ENCODE results near the gene OSBPL10.

The OSBPL10 gene

DNA sequence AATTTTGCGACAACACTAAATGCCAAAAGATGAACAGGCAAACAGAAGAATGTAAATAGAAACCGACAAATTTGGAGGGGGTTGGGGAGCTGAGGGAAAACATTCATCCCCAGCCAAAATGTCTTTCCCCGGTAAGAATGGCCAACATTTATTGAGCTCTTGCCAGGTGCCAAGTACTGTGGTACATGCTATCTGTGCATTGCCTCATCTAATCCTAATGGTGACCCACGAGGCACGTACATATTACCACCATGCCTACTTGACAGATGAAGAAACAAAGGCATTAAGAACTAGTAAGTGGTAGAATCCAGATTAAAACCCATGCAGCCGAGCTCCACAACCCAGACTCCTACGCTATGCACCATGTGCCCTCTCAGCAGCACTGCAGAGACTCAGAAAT, 242.7 kb downstream of the OSBPL10 start:
- DNase-seq (ENCODE audit: low spot score), result no peak

DNA sequence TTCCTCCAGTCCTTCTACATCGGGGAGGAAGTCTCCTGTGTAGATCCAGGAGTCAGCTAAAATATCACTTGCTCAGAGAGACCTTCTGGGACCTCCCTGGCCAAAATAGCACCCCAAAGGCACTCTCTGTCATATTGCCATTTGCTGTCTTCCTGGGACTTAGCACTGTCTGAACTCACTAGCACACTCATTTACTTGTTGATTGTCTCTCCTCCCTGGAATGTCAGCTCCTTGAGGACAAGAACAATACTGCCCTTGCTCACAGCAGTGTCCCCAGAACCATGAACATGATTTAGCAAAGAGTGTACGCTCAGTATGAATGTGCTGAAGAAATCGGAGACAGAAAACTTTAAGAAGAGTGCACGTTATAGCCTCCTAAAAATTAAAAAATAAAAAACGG, 245.4 kb downstream of the OSBPL10 start:
- DNase-seq (ENCODE audit: low spot score), result no peak

DNA sequence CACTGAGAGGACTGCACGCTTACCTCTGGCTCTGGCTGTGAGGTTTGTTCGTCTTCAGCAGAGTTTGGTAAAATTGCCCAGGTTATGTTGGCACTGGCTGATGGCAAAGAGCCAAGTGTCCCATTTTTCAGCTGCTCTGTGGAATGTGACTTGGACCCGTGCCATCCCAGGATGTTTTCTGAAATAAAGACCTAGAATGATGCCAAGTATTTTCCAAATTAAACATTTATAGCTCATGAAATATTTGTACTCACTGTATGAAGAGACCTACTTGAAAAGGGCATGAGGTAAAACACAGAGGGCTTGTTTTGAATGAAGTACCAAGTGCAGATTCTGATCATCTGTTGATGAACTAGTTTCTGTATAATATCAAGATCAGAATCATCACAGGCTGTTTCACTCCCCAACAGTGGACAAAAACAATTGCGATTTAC, 247.8 kb downstream of the OSBPL10 start:
- DNase-seq (ENCODE audit: low spot score), result no peak

DNA sequence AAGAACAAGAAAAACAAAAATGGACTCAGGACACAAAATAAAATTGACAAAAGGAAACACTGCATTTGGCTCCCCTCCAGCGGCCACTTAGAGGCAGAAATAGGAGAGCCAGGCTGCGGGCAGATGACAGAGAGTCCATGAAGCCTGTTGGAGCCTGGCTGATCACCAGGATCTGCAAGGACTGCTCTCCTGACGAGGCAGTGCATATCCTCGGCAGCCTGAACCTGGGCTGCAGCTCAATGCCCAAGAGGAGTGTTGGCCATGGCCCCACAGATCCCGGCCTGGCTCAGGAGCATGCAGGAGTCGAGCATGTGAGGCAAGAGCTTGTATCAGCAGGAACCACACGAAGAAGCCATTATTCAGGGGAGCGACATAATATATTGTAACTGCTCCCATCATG, 248.5 kb downstream of the OSBPL10 start:
- no peak for DNase-seq (ENCODE audit: low spot score)

DNA sequence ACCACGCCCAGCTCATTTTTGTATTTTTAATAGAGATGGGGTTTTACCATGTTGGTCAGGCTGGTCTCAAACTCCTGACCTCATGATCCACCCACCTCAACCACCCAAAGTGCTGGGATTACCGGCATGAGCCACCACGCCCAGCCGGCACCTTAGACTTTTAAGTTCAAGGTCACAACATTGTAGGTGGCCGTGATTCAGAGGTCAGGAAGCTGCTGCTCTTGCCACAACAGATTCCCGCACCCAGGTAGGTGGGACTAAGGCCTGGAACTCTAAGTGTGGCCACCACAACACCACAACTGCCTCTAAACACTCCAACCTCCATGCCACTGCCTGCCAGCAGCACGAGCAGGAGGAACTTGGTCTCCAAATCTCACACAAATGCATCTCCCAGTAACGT, 251.5 kb downstream of the OSBPL10 start:
- DNase-seq (ENCODE audit: low spot score), result no peak

DNA sequence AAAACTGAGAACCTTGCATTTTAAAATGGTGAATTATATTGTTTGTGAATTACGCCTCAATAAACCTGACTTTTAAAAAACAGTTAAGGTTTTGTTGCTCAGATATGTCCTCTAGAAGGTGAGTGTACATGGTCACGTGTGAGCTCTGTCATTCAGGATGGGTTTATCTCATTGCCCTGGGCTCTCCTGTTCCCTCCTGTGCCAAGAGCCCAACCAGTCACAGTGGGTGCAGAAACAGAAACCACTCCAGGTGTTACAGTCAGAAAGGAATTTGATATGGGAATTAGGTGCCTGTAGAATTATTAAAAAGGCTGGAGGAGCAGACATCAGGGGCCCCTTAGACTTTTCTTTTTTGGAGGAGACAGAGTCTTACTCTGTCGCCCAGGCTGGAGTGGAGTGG, 252.0 kb downstream of the OSBPL10 start:
- DNase-seq (ENCODE audit: low spot score), result no peak

DNA sequence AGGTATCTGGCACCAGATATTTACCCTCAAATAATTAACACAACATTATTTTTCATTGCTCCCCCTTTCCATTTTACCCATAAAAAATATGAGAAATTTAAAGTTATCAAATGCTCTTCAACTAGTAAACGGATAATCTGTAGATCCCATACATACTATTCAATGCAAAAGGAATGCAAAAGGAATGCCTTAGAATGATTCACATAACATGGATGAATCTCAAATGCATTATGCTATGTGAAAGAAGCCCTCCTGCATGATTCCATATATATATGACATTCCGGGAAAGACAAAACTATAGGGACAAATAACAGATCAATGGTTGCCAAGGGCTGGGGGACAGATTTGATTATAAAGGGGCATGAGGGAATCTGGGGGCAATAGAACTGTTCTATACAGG, 252.7 kb downstream of the OSBPL10 start:
- no peak for DNase-seq (ENCODE audit: low spot score)

DNA sequence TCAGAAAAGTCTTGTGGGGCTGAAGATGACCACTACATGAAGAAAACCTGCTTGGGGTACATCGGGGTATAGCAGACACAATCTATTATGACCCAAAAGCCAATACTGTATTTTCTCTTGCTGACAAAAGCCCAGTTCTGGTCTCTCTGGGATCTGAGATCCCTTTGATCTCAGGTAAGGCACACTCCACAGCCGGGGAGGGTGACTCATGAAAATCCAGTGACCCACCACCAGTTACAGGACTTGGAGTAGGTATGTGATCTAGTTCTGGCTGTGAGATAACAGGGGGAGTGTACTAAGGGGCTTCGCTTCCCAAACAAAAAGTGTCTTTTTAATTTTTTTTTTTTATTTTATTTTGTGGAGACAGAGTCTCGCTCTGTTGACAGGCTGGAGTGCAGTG, 255.1 kb downstream of the OSBPL10 start:
- no peak for DNase-seq (ENCODE audit: low spot score)

DNA sequence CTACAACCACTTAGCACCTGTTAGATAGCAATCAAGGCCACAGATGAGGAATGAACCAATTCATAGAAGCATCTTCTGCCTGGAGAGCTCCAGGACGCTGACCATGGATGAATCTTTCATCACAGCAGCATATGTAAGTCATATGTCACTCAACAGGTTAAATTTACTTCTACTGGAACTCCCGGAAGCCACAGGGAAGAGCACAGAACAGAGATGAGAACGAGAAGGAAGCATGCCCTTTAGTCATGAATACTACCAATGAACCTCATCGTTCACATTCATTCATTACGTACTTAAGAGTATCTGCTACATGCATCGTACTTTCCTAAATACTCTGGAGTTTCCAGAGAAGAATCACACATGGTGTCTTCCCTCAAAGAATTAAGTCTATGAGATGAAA, 255.5 kb downstream of the OSBPL10 start:
- no peak for DNase-seq (ENCODE audit: low spot score)

DNA sequence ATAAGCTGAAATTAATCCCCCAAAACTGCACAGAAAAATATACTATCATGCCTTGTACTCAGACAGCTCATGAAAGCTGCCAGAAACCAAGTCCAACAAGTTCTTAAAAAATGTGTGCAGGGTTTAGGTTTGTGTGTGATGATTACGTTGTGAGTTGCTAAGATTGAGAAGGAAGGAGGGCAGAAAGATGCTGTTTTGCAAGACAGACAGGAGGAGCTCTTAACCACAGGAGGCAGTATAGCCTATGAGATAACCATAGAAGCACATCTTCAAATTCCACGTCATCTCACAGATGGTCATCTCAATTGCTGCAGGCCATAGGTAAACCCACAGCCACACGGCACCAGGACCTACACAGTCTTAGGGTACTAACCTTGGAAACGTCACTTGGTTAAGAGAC, 256.4 kb downstream of the OSBPL10 start:
- DNase-seq (ENCODE audit: low spot score), result peak; percentile 67

DNA sequence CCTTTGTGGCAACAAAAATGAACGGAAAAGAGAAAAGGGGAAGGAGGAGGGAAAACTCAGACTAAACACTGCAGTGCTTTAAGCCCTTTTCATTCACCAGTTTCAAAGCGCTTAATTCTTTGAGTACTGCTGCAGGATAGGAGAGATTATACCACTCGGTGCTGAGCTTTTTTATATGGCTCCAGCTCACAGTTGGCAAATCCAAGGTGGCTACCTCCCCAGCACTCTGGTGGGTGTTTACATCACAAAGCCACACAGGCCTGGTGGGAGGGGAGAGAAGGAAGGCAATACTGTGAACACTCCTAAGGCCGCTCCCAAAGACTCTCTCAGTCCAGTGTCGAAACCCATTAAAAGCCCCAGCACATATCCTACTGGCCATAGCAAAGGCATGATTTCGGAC, 256.9 kb downstream of the OSBPL10 start:
- no peak for DNase-seq (ENCODE audit: low spot score)

DNA sequence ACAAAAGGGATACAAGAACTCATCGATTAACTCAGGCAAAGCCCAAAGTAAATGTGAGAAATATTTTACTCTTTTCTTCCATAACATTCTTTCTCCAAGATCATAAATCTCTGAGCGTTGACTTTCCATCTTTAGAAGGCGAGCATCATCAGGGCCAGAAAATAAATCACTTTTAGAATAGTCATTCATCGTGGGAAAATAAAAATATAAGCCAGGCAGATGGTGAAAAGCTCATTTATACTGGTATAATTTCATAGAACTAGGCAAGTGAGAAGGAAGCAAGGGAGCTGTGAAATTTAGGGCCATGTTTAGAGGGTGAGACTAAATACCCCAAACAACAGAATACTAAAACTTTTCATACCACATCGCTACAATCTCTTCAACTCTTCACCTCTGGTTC, 257.4 kb downstream of the OSBPL10 start:
- no peak for DNase-seq (ENCODE audit: low spot score)

DNA sequence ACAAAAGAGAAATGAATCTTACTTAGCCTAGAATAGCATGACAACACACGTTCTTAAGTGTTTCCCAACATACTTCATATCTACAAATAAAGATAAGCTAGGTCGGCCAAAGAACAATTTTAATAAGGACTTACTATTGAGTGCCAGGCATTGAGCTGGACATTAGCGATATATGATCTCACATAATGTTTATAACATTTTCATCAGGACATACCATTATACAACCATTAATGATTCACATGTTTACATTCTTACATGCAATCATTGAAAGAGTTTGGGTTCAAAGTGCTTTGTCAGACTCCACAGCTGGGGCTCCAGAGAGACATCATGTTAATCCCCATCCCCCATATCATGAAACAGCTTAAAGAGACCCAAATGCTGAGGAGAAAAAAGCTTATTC, 259.4 kb downstream of the OSBPL10 start:
- DNase-seq (ENCODE audit: low spot score), result no peak

DNA sequence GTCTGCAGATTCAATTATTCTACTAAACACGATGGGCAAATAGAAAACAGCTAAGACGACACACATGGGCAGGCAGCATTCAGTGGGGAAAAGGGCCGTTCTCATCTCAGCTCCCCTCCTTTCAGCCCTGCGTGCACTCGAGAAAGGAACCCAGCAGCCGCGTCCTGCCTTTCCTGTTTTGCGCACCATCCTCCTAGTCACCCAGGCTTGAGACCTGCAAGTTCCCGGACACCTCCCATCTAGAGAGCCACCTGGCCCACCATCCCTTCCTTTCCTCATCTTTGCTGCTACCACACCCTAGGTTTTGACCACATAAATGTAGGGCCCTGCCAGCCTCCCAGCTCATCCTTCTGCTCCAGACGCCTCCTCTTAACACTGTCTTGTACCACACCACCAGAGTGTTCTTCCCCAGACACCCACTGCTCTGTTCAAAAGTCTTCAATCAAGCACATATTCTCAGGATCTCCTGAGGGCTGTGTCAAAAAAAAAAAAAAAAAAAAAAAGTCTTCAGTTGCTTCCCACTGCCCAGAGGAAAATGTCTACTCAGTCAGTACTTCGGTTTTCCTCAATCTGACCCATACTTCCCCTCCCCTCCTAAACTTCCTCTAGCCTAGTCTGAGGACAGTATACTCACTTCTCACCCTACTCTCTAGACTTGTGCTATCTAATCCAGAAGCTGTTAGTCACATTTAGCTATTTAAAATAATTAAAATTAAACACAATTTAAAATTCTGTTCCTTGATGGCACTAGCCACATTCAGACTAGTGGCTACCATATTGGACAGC, 266.4 kb downstream of the OSBPL10 start:
- no peak for DNase-seq (ENCODE audit: low spot score)

DNA sequence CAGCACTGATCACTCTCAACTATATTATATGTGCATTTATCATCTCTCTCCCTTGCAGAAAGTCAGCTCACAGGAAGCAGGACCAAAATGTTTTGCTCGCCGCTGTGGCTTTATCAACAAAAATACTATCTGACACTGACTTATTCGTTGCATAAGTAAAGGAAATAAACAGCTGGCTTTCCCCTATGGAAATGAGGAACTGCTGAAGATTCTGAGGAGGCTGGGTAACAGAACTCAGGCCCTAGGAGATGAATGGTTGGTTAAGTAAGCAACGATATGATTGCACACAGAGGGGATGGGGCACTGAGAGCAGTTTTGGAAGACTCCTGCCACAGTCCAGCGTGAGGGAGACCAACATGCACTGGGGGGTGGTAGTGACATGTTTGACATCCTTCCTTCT, 267.2 kb downstream of the OSBPL10 start:
- no peak for DNase-seq (ENCODE audit: low spot score)

DNA sequence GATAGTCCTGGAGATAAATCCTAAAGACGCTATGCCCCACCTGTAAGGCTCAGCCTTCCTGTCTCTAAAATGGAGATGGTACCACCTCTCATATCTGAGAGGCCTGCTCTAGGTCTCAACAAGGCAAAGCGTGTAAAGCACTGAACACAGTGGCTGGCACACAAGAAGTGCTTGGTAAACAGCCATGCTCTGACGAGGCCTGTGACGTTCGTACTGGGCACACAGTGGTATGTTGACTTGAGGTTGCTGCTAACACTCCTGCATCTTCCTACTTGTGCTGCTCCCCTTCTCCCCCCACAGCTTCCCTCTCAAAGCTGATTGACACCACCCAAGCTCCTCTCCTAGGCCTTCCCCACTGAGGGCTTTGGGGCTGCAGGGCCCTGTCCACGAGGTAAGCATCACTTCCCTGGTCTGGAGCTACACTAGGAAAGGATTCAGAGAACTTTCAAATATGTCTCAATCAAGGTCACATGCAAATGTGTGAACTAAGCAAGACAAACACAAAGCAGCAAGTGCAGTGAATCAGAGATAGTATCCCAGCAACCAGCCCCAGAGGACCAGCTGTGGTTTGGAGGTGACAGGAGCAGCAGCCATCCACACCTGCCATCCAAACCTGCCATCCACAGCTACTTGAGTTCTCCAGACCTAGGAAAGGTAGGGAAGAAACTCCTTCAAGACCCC, 270.8 kb downstream of the OSBPL10 start:
- peak; percentile 10 for DNase-seq (ENCODE audit: low spot score)

DNA sequence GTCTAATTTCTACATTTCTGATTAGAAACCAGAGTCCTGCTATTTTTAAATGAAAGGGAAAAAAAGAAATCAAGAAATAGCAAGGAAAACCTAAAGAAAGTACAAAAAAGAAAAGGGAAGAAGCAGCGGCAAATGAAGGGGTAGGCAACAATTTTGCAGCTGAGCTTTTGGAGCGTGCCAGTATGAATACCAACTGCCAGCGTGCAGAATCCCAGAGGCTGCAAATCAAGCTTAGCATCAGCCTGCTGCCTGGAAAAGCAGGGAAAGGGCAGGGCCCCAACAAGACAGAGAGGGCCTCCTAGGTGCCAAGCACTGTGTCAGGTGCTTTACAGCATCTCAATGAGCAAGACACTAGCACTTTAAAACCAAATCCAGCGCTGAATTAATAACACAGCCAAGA, 271.5 kb downstream of the OSBPL10 start:
- no peak for DNase-seq (ENCODE audit: low spot score)

DNA sequence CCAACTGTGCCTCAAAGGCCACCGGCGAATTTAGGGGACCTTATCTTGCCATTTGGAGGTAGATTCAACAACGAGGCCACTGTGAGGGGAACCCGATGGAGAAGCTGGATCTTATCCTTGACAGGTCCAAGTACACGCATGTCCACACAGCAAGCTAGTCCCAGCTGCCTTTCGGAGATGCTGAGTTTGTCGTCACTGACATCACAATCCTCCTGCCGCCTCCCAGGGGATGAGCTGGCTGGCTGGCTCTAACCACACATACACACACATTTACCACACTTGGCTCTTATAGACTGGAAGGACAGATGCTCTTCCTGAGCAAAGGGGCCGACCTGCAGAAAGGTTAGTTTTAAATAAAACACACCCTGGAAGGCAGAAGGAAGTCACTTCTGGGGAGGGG, 272.1 kb downstream of the OSBPL10 start:
- no peak for DNase-seq (ENCODE audit: low spot score)

DNA sequence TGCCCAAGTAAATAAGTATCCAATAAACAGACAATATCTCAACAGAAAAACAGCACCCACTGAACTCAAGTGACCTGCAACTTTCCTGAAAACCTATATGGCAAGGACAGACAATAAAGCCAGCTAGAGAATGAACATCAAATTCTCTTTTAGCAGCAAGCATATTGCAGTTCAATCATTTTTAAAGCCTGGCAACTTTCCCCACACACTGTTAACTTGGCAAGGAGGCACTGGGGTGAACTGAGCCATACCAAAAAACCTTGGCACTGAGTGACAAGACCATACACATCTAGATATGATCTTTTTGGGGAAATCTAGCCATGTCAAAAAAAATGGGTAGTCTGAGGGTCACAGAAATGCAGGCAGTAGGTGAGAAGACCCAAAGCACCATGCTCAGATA, 273.8 kb downstream of the OSBPL10 start:
- DNase-seq (ENCODE audit: low spot score), result no peak

DNA sequence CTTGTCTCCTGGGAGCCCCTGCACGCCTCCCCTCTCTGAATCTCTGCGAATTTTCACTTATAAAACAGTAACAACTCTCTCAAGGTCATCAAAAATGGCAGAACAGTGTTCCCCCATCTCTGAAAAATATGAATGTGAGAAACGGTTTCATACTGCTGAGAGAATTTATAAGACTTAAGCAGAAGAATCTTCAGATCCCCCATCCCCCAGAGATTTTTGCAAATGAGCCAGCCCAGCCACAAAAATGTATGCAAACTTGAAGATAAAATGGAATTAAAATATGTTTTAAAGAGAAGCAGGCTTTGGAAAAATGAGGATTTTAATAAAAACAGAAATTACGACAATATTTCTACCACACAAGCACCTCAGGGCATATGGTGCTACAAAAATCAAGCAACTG, 275.3 kb downstream of the OSBPL10 start:
- DNase-seq (ENCODE audit: low spot score), result no peak

DNA sequence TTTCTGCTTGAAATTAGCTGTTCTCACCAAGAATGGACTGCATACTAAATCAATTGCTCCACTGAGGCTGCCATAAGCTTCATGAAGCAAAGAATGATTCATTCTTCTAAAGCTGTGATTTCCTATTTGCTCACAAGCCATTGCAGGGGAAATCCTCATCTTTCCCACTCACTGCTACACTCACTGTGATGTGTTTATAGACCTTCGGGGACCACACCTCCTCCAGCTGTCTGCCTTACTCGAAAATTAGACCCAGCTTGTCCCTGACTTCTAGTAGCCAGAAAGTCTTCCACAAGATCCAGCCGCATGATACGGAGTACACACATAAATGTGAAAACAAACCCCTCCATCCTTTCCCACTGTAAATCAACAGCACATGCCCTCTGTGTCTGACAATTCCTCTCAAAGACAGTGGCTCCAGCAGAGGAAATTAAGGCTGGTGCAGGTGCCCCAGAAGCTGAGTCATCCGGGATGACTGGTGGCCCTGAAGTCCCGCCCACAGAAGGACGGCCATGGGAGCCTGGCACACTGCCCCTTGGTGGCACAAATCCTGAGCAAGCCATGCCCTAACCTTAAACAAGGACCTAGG, 276.4 kb downstream of the OSBPL10 start:
- no peak for DNase-seq (ENCODE audit: low spot score)

DNA sequence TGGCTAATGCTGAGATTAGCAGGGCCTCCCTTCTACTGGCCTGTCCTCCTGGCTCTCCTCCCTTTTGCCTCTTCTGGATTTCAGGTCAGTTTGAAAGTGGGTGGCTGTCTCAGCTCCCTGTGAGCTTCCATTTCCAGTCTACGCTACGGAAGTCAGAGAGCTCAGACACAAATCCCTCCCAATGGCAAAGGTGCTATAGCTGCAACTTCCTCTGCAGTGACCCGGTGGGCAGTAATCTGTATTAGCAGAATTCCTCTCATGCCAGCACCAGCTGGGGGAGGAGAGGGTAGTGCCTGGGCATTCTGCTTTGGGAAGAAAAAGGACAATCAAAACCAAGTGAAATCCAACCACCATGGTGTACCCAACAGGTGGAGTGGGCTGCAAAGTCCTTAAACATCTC, 276.9 kb downstream of the OSBPL10 start:
- DNase-seq (ENCODE audit: low spot score), result no peak

DNA sequence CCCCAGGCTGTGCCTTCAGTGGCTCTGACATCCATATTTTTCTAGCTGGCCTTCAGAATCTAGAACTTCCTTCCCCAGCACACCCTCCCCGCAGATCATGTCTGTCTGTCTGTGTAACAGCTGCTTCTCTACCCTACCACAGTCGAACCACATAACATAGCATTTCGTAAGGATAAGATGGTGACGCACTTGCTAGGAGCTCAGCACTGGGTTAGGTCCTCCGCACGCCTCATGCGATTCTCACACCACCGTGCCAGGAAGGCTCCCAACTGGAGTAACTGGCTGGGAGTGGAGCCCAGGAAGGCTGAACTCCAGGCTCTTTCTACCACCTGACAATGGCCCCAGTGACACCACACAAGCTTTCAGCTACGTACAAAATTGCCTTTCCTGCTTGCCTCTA, 279.8 kb downstream of the OSBPL10 start:
- no peak for DNase-seq (ENCODE audit: low spot score)
